T1000 (cell line): ENCODE results near the gene ARMH1.
"Not testable (repeated sequence)": the region's sequence is repeated elsewhere in the genome, so short reads cannot be mapped to it uniquely, and the experiment has no call there.

Source experiments
- DNase-seq: peaks from one replicate; lab custom pipeline; 2025; ENCODE audit warnings: mixed read lengths; lab: John Stamatoyannopoulos, UW

The ARMH1 gene

DNA sequence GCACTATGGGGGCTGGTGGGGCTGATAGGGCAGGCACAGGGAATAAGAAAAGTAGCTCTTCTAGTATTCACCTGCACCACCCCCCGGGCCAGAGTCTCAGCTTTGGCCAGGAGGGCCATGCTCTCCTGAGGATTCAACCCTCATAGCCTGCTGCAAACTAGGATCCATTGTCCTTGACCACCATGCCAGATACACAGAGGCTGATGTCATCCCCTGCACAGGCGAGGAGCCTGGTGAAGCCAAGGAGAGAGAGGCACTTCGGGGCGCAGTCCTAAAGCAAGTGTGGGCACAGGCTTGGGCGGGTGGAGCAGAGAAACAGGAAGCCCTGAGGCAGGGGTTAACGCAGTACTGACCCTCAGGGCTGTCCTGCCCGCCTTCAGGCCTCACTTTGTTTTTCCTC lies 29.7 kb upstream of the ARMH1 start:
- no peak for DNase-seq

DNA sequence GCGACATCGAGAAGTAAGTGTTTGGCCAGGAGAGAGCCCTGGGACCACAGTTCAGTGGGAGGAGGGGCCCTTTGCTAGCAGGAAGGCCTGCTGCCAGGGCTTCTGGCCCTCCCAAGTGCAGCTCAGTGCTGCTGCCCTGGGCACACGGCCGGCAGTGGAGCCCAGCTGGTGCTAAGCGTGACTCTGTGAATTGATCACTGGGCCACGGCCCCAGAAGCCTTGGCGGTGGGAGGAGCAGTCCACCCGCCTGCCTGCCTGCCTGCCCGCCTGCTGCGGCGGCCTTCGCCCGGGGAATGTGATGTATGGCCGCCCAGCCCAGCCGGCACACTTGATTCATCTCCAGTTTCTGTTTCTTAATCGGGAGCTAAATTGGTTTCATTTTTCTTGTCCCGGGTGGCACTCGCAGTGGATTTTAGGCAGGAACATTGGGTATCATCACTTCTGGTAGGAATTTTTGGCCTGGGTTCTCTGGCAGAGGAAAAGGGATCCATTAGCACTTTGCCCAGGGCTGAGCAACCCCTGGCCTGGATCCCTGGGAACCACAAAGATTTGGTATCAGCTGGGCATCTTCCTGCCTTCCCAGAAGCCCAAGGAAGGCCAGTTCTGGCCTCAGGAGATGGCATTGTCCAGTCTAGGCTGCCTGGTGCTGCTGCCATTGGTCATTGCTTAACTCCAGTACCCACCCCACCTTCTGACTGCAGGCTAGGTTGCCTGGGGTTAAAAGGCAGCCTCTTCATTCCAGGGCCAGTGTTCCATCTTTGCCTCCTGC lies 28.9 kb upstream of the ARMH1 start:
- DNase-seq, result no peak

DNA sequence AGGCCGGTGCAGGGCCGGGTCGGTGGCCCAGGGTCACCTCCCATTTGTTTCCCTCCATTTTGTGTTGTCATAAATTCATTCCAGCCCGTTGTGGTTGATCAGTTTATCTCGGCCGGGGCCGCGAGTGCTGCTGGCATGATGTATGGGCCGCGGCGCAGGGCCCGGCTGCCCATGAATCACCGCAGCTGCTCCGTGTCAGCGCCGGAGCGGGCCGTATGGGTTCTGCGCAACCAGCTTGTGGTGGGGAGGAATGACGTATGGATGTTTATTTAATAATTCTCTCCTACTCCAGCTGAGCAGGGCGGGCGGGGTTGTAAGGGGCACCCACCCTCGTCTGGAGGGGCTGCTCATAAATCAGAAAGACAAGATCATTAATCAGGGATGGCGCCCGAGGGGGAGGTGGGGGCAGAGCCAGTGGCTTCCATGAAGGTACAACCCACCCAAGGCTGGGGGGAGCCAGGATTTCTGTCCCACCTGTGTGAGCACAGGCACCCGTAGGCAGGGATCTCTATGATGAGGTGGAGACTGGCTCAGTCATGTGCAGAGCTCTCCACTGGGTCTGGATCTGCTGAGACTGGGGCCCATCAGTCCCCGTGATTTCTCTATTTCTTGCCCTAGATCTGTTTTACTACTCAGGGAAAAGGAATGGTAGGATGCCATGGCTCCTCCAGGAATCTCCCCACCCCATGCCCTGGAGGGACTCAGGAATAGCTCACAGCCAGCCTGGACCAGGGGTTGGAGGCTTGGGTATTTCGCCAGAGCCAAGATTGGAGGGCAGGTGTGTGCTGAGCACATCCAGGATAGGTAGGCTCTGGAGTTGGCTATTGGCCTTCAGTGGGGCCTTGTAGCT lies 28.0 kb upstream of the ARMH1 start:
- DNase-seq, result no peak

DNA sequence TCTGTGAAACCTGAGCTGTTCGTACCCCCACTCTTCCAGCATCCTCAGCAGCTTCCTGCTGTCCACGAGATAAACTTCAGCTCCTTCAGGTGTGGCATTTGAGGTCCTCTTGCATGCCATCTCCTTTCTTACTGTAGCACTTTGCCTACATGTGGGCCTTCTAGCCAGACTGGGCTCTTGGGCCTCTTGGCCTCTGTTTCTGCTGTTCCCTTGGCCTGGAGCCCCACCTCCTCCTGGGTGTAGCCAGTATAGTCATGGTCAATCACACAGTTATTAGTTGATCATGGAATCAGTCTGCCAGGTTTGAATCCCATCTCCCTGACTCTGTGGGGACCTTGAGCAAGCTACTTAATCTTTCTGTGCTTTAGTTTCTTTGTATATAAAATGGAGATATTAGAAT lies 26.6 kb upstream of the ARMH1 start:
- no peak for DNase-seq

DNA sequence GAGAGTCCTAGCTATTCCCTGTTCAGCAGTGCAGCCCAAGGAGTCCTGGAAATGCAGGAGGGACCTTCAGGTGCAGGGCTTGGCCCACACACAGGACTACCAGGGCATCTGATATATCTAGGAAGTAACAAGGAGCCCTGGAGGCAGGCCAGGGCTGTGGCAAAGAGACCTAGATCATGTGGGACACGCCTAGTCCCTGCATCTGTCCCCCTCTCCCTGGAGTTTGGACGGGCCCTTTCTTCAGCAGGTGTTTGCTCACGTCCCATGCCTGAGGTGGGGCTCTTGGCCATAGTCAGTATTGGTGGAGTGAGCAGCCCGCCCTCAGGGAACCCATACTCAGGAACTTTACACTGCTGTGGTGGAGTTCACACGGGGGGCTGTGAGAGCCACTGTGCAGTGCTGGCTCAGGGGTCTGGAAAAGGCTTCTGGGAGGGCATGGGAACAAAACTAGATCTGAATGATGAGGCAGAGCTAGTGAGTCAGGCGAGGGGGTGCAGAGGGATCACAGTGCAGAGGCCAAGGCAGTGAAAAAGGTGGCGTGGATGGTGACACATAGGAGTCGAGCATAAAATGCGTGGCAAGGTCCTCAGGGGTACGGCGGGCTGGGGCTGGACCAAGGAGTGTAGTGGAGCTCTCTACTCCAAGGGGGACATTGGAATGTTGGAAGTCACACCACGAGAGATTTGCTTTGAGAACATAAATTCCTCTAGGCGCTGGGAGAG lies 25.8 kb upstream of the ARMH1 start:
- DNase-seq, result no peak

DNA sequence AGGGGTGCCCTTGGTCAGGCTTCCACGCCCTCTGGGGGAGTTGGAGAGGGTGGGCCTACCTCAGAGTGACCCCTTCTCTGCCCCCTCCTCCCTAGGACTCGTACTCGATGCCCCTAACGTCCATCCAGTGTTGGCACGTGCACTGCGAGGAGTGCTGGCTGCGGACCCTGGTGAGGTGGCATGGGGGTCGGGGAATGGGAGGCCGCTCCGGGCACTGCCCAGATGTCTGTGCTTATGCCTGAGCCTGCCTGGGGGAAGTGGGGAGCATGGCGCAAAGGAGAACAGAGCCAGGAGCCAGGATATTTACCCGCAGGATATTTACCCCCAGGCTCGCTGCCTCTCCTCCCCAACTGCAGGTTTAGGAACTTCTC lies 24.7 kb upstream of the ARMH1 start:
- DNase-seq, result no peak

DNA sequence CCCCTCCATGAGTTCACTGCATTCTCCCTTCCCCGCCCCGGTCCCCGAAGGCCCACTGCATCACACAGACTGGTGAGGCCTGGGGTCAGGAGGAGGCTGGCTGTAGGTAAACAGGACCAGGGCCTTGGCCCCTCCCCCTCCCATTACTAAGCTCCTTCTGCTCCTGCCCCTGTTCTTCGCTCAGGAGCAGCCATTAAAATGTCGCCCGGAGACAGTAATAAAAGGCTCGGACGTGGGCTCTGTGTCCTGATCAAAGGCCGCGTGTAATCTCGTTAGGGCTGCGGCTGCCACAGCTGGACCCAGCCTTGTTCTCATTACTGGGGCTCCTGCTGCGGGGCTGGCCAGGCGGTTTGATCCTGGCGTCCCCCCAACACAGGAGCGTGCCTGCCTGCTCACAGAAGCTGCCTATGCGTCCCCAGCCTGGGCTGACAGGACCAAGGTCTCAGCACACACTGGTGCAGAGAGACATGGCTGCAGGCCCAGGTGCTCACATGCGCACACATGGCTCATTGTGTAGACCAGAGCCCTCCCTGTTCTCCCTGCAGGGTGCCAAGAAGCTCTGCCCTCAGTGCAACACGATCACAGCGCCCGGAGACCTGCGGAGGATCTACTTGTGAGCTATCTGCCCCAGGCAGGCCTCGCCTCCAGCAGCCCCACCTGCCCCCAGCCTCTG lies 24.2 kb upstream of the ARMH1 start:
- DNase-seq, result no peak

DNA sequence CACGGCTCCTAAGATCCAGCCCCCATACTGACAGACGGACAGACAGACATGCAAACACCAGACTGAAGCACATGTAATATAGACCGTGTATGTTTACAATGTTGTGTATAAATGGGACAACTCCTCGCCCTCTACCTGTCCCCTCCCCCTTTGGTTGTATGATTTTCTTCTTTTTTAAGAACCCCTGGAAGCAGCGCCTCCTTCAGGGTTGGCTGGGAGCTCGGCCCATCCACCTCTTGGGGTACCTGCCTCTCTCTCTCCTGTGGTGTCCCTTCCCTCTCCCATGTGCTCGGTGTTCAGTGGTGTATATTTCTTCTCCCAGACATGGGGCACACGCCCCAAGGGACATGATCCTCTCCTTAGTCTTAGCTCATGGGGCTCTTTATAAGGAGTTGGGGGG lies 23.4 kb upstream of the ARMH1 start:
- DNase-seq, result no peak

DNA sequence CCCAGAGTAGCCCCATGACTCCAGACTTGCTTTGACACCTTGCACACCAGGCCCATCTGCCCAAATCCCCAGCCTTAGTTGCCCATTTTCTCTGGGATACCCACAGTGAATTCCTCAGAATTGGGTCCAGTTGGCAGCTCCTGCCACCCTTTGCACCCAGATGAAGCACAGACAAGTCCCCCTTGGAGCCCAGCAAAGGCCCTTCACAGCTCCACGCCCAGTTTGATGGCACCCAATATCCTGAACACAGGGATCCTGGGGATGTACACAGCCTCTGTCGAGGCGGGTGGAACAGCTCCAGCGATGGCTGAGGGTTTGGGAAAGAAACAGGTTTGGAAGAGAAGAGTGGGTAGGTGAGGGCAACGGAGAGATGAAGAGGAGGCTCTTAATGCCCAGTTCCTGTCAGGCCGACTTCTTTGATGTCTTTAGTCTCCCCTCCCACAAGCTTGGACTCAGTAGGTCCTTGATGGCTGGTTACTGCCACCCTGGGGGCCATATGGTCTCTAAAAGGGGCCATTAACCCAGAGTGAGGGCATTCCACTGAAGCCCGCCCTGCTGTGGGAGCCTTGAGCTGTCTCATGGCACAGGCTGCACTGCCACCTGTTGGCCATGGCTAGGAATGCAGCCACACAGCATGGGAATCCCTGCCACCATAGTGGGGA lies 21.9 kb upstream of the ARMH1 start:
- peak; percentile 65 for DNase-seq

DNA sequence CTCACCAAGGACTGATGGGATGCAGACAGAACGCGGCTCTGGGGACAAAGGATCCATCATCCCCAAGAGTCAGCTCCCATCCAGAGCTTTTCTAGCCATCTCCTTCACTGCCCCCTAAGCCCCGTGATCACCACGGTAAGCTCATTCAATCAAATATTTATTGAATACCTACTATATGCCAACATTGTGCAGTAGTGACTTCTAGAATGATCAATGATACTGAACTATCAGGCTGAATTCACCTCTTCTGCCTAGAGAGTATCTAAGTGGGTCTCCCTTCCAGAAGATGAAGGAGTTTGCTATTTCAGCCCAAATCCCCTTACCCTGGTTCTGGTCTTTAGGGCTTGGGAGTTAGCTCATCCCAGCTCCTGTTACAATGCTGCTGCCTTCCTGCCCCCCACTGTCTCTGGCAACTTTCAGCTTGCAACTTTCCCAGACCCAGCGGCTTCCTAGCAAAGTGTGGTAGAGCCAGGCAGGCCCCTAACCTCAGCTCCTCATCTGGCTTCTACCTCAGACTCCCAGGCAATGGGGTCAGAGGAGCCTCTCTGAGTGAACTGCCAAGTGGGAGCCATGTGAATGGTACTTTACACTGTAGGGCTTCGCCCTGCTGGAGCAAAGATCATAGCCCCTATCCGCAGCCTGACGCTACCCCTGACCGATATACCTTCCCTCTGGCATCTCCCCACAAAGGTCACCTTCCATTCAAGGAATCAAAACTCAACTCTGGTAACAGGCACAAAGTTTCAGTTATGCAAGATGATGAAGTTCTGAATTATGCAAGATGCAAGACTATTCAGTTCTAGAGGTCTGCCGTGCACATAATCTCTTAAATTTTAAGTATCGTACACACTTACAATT lies 21.2 kb upstream of the ARMH1 start:
- DNase-seq, result no peak

DNA sequence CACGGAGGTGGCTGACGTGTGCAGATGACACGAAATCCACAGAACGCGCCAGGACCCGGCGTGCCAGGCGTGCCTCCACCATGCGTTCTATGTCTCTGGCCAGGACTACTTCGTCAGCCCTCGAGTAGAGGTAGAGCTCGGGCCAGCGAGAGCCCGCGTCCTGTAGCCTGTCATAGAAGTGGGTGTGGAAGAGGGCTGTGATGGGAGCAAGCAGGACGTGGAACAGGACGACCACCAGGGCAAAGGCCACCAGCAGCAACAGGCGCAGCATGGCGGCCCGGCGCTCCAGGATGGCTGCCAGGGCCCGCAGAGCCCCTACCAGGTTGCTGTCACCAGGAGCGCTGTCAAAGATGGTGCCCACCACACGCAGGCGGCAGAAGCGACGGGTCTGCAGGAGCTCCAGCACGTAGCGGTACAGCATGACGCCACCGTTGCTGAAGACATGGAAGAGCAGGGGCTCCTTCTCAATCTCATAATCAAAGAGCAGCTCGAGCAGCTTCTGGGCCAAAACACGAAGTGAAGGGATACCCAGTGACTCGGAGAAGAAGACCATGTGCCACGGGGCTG lies 19.8 kb upstream of the ARMH1 start:
- DNase-seq, result no peak

DNA sequence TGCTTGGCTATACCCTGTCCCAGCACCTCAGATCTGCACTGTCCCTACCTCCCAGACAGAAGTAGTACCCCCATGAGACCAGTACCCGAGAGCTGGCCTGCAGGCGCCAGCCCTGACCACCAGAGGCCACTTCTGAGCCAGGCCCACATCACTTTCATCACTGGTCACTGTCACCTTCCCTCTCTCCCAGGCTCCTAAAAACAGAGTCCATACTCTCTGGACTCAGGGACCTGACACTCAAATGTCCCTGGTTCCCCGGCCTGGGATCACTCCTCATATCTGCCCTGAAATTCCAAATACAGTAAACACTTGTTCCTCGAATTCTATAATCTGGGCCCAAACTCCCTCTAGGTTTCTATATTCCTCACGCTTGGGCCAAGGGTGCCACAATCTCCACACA lies 18.9 kb upstream of the ARMH1 start:
- DNase-seq, result peak; percentile 6

DNA sequence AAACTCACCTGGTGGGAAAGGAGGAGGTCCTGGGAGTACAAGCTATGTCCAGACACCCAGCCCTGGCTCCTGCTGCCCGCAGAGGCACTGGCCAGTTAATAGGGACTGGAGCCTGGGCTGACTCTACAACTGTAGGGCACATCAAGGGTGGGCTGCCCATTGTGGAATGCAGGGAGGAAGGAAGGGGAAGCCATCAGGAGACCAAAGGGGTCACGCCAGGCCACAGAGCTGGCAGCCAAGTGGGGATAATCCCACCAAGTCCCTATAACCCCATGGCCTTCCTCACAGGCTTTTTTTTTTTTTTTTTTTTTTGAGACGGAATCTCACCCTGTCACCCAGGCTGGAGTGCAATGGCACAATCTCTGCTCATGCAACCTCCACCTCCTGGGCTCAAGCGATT lies 14.9 kb upstream of the ARMH1 start:
- DNase-seq, result no peak

DNA sequence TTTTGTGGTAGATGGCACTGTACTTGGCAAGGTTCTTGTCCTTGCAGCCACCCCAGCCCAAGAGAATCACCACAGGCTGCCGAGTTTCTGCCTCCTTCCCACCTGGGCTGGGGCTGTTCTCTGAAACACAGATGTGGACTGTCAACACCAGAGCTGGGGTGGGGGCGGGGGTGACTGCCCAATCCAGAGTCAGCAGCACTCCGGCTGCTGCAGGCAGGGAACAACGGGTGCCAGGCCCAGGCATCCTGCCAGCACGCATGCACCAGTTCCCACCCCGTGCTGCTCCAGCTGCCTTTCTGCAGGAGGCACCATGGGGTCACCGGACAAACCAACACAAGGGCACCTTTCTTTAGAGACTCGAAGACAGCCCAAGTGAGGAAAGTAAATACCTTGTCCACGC lies 14.3 kb upstream of the ARMH1 start:
- no peak for DNase-seq

DNA sequence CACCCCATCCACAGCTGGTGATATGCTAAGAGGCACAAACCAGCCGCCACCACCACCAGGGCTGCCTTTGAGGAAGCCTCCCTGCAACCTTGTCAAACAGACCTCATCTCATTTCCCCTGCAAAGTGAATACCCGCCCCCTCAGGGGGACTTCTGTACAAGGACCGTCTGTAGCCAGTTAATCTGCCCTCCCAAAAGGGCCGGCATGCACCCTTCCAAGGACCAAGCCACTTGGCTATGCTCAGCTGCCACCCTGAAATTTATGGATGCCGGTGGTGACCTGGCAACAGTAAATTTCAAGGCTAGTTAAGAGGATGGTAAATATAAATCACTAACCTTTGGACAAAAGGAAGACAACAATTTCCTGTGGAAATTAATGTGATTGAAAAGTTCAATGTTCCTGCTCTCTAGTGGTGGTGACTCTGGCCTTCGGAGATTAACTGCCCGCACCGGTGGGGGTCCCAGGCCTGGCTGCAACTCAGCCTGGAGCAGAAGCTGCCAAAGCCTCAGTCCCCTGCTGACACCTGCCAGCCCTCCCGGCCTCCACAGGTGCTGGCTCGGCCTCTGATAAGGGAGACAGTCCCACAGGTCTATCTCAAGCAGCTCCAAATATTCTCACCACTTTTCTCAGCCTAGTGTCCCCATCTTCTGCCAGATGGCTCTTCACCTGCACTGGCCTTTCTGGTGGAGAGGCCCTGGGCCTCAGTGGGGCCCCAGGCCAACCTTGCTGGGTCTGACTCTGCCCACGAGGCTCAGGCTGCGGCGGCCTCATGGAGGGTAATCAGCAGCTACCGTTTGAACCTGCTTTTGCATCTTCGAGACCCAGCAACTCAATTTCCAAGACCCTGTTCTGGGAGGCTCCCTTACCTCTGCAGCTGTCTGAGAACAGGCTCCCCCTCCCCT lies 12.5 kb upstream of the ARMH1 start:
- DNase-seq, result no peak

DNA sequence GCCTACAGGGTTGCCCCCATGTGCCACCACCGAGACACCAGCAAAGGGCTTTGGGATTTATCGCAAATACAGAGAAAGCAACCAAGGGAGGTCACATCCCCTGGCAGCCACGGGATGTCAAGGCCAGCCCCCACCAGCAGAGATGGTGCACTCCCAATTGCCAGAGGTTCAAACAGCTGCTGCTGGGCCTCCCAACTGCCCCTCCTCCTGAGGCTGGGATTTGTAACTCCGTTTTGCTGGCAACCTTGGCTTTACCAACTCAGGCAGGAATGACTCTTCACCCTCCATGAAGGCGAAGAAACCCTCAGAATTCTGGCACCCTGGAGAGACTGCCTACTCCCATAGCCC lies 11.9 kb upstream of the ARMH1 start:
- DNase-seq, result no peak

DNA sequence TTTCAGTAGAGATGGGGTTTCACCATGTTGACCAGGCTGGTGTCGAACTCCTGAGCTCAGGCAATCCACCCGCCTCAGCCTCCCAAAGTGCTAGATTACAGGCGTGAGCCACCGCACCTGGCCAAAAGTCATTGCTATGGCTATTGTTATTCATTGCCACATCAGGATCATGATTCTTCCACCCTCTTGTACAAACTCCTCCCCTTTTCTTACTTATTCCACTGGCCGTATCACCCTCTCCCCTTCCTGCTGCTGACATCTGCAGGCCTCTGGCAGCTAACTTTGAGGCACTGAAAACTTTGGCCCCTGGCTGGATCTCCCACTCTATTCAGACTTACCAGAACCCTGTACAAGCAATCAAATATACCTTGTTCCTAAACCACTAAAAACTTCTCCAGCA lies 11.1 kb upstream of the ARMH1 start:
- no peak for DNase-seq

DNA sequence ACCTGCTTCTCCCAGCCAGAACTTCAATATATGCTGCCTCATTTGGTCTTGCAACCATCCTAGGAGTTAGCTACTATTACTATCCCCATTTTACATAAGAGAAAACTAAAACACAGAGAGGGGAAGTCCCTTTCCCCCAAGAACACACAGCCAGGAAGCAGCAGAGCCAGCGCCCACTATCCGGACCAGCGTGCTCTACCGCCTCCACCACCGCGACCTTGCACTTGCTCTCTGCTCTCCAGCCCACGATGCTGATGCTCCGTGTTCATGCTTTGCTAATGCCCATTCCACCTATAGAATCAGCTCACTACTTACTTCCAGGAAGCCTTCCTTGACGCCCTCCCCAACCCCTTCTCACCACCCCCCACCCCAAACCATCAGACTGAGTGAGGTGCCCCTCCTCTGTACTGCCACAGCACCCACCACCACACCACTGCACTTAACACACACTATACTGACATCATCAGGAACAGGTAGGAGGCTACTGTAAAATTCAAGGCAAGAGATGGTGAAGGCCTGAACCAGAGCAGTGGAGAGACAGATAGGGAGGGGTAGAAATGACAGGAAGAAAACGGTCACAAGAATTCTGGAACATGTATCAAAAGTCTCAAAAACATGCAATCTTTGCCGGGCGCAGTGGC lies 9.7 kb upstream of the ARMH1 start:
- no peak for DNase-seq

DNA sequence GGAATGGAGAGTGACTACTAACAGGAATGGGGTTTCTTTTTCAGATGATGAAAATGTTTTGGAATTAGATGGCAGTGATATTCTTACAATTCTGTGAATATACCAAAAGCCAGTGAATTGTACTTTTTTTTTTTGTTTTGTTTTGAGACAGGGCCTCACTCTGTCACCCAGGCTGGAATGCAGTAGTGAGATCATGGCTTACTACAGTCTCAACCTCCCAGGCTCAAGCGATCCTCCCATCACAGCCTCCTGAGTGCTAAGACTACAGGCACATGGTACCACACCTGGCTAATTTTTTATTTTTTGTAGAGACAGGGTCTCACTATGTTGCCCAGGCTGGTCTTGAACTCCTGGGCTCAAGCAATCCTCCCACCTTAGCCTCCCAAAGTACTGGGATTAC lies 7.8 kb upstream of the ARMH1 start:
- not testable (repeated sequence) for DNase-seq
